HG02870 (cell line): ENCODE measurements around the gene ADAT3.

Experiments used
- ATAC-seq: cut with Tn5 transposase; IDR thresholded peaks from one replicate; pipeline ENCODE4 v1.9.1; 2021; ENCODE audit warnings: mild to moderate bottlenecking, moderate library complexity; ENCODE audit not compliant: unreplicated experiment

Gene ADAT3

DNA sequence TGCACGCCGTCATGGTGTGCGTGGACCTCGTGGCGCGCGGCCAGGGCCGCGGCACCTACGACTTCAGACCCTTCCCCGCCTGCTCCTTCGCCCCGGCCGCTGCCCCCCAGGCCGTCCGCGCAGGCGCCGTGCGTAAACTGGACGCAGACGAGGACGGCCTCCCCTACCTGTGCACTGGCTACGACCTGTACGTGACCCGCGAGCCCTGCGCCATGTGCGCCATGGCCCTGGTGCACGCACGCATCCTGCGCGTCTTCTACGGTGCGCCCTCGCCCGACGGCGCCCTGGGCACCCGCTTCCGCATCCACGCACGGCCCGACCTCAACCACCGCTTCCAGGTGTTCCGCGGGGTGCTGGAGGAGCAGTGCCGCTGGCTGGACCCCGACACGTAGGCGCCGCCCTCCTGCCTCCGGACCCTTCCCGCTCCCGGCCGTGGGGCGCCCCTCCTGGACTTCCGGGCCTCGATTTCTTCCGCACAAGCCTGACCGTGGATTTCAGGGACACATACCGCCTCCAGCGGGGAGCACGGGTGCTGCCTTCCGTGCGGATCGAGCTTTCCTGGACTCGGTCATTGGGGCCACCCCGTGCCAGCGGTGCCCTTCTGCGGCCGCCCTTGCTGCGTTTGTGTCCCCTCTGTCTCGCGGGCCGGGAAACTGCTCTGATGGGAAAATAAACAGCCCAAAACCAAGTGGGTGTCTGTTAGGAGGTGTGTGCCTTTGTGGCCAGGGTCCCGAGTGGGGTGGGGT, 7.7 kb downstream of the ADAT3 start:
- no peak for ATAC-seq

- no peak for ATAC-seq
Observed at GRCh38 chr19:1913781-1914577, 8.8 kb downstream of the ADAT3 start.

DNA sequence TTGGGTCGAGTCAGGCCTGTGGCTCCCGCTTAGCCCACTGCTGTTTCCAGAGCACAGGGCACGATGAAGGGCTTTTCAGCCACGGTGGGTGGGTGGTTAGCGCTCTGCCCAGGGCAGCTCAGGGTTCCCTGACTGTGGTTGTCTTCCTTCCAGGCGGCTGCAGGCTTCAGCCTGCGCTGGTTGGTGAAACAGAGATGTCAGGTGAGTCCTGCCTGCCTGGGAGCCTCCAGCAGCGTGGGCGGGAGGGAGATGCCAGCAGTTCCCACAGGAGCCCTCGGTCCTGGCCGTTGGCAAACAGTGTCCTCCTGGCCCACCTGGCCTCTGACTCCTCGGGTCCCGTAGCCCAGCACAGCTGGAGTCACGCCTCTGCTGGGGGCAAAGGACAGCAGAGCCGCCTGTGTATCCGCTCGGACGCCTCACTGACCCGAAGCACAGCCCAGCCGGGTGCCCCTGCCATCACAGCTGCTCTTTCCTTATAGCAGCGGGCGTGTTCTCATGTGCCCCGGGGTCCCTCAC, 9.7 kb downstream of the ADAT3 start:
- no peak for ATAC-seq

DNA sequence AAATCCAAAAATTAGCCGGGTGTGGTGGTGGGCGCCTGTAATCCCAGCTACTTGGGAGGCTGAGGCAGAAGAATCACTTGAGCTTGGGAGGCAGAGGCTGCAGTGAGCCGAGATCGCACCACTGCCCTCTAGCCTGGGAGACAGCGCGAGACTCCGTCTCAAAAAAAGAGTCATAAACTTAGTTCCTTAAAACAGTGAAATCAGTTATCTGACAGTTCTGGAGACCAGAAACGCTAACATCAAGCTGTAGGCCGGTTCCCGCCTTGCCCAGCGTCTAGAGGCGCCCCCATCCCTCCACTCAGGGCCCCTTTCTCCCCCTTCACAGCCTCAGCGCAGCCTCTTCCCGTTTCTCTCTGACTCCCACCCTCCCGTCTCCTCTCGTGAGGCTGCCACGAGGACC, 11.9 kb downstream of the ADAT3 start:
- no peak for ATAC-seq

- no peak for ATAC-seq
Observed at GRCh38 chr19:1917926-1918325, 12.7 kb downstream of the ADAT3 start.

DNA sequence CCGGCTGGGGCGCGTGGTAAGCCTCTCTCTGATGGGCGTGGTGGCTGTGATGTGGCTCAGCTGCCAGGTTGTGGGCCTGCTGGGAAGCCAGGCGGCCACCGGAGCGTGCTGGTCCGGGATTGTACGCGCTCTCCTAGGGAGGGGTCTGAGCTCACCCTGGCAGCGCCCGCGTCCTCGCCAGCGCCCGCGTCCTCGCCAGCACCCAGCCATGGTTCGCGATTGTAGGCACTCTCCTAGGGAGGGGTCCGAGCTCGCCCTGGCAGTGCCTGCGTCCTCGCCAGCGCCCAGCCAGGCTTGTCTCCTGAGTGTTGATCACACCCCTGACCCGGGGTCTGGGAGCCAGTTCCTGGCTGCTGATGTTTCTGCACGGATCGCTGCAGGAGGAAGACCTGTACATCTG, 13.8 kb downstream of the ADAT3 start:
- no peak for ATAC-seq

GRCh38 chr19:1920644-1921043, 15.4 kb downstream of the ADAT3 start:
- ATAC-seq: no peak

DNA sequence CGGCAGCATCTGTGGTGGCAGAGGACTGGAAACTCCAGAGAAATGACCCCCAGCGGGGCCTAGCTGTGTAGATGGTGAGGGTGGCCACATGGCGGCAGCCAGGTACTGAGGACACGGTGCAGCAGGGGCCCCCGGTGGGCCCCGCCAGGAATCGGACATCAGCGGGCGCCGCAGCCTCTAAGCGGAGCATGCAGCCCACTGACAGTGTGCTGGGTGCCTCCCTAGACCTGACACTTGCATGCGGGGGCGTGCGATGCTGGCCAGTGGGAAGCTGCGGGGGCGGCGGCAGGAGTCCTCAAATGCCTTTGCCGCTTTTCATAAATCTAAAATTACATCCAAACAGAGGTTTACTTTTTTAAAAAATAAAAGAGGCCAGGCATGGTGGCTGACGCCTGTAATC, 16.1 kb downstream of the ADAT3 start:
- no peak for ATAC-seq

DNA sequence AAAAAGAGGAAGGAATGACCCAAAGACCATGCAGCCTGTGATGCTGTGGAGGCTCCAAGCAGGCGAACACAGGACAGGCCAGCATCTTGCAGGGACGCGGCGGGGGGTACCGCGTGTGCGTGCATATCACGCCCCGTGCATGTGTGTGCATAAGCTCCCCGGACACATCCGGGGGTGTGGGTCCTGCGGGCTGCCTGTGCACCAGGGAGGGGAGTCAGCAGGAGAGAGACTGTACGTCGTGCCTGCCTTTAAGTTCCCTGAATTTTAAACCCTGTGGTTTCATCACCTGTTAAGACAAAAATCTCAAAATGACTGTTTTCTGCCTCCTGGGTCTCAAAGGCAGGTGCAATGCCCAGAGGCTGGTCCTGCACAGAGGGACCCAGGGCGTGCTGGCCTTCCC, 16.6 kb downstream of the ADAT3 start:
- ATAC-seq: no peak

DNA sequence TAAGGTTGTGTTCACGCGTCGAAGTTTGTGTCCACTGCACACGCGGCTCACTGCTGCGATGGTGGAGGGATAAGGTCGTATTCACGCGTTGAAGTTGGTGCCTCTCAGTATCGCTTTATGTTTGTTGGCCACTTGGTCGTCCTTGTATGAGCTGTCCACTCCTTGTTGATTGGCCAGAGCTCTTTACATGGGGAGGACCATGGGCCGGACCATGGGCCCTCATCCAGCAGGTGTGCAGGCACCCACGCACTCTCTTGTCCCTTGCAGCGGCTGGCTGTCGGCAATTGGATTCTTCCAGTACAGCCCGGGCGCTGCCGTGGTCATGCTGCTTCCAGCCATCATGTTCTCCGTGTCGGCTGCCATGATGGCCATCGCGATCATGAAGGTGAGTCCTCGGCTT, 17.6 kb downstream of the ADAT3 start:
- ATAC-seq: no peak

DNA sequence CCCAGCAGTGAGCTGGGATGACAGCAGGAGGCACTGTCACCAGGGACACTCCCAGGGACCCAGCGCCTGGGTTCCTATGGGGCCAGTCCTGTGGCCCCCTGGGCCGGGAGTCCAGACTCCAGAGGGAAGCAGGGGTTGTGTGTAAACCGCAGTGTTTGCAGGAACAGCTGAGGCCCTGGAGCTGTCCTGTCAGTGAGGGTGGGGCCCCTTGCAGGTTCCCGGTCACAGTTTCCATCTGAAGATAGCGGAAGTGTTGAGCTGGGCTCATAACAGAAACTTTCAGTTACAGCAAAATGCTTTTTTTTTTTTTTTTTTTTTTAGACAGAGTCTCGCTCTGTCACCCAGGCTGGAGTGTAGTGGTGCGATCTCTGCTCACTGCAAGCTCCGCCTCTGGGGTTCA, 18.1 kb downstream of the ADAT3 start:
- ATAC-seq: peak; percentile 69

DNA sequence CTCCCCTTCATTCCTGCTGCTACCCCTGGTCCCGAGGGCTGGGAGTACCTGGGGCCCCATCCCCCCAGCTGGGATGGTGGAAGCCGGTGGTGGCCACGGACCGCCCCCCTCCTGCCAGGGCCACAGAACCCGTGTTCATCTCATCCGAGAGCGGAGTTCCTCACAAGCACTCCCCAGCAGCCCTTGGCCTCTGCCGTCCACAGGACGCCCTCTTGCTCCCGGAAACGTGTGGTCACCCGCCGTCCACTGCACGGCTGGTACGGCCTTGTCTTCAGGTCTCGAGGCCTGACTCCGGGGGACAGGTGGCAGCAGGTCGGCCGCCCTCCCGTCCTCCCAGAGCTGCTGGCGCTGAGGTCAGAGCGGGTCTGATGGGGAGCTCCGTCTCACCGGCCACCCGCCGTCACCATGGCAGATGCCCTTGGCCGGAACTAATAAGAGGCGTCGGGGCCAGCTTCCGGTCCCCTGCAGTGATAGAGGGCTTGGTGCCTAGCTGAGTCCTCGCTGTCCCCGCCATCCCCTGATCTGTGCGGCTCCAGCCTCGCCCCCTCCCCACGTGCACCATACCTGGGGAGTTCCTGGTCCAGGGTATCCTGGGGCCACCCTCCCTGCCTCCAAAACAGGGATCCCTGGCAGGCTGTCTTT, 19.2 kb downstream of the ADAT3 start:
- ATAC-seq: no peak

DNA sequence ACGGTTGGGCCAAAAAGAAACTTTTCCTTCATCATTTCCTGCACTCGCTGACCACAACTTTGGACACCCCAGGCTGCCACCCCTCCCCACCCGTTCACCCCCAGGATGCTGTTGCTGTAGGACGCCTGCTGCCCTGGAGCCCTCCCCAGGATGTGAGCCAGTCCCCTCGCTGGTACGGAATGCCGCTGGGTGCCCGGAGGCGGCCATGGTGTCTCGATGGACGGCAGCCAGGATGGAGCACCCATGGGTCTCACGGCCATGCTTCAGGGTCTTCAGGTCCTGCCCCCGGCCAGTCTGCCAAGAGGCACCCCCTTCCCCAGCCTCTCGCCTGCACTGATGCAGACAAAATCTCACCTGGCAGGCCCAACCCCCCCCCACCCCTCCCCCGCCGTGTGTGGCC, 20.3 kb downstream of the ADAT3 start:
- ATAC-seq: no peak

- ATAC-seq: no peak
Observed at GRCh38 chr19:1929021-1929742, 24.0 kb downstream of the ADAT3 start.

- no peak for ATAC-seq
Observed at GRCh38 chr19:1931445-1931844, 26.2 kb downstream of the ADAT3 start.

- ATAC-seq: no peak
Observed at GRCh38 chr19:1932395-1932794, 27.2 kb downstream of the ADAT3 start.

DNA sequence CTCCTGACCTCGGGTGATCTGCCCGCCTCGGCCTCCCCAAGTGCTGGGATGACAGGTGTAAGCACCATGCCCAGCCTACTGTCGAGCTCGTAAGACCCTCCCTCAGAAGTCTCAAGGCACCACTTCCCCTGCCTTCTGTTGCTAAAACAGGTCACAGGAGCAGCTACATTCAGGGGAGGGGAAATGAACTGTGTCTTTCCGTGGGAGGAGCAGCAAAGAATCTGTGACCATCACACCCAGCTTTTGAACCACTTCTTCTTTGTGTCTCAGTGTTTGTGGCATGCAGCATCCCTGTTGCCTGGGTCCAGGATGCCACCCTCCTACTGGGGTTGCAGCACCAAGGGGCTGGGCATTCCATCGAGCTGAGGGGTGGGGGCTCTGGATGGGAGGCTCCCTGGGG, 28.0 kb downstream of the ADAT3 start:
- ATAC-seq: no peak

DNA sequence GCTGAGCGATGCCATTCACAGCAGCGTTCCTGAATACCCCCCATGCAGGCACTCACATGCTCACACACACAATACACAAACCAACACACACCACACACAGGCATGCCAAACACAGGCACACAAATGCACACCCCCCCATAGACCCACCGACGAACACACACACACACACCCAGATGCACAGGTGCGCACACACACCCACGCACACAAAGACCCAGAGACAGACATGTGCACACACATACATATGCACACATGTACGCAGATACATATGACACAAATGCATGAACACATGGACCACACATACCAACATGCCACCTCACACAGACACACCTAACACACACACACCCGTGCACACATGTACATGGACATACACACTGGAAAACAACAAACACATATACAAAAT, 28.7 kb downstream of the ADAT3 start:
- no peak for ATAC-seq

- no peak for ATAC-seq
Observed at GRCh38 chr19:1935484-1936208, 30.4 kb downstream of the ADAT3 start.

DNA sequence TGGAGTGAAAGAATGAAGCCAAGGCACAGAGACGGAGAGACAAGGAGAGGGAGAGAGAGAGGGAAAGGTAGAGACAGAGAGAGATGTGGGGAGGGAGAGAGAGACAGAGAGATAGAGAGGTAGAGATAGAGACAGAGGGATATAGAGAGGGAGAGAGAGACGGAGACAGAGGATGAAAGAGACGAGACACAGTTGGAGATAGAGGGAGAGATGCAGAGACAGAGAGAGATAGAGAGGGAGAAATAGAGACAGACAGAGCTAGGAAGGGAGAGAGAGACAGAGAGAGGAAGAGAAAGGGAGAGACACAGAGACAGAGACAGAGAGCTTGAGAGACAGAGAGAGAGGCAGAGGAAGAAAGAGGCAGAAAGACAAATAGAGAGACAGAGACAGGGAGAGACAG, 31.2 kb downstream of the ADAT3 start:
- no peak for ATAC-seq
